Measurements from ENCODE around the gene COASY.

DNA sequence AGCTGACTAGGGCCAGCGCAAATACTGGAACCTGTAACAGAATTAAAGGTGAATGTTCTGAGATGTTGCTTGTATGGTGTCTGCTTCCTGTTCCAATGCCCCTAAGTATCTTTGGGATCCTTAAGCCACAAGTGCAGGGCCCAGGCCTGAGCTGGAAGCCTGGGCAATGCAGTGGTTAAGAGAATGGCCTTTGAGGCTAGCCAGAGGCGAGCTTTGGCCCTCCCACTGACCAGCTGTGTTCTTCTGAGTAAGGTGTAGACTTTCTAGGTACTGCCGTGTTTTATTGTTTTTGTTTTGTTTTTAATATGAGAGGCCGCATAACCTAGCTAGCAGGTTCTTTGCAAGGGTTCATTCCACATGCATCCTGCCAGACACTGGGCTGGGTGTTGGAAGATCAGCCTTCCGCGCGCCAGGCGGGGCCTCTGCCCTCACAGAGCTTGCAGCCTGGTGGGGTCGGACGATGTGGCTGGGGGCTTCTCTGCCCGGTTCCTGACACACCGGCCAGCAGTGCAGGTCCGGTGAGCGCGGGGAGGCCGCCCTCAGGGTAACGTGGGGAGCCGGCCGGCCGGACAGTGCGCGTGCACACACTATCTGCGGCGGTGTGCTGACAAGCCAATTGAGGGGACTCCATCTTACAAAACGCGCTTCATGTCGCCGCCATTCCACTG lies 4.4 kb downstream of the COASY start:
- TF ChIP-seq EZH2phosphoT487 (IDR thresholded peaks at IDR 0.05; ENCODE audit: borderline replicate concordance, low read depth) (no peak), CTCF (IDR thresholded peaks at IDR 0.05) (no peak), ZBTB33 (IDR thresholded peaks at IDR 0.05; ENCODE audit: borderline replicate concordance, low read depth) (no peak), POLR2AphosphoS5 (IDR thresholded peaks at IDR 0.05; ENCODE audit: low read depth, low read length) (no peak), SIN3A (IDR thresholded peaks at IDR 0.05; ENCODE audit: borderline replicate concordance, low read depth, low read length) (no peak), TAF1 (IDR thresholded peaks at IDR 0.05; ENCODE audit: borderline replicate concordance, low read depth, low read length) (no peak), MXI1 (IDR thresholded peaks at IDR 0.05; ENCODE audit: low read depth, low read length) (no peak), YY1 (IDR thresholded peaks at IDR 0.05; ENCODE audit: low read depth) (no peak), RFX5 (IDR thresholded peaks at IDR 0.05; ENCODE audit: low read length) (no peak)
